Lung (tissue), 12 donors: Measurements from ENCODE around the gene RESF1. TPM values are rescaled to one million over a fixed set of nuclear protein-coding genes. Genes with fewer than 3 reads are reported as not detected.
A peak's percentile ranks its signal among the peaks of the same experiment; 100 is the strongest.

Source experiments
- ATAC-seq: fragments of 200-7000 bp; cut with Tn5 transposase; one replicate; pipeline ENCODE4 v1.9.1; 2020; ENCODE audit warnings: moderate number of reproducible peaks; ENCODE audit not compliant: insufficient read depth, low FRiP score
- DNase-seq, 3 donors: peaks; one replicate each; pipeline ENCODE4 v3.0.0-alpha.2; 2013 to 2017
- H3K27ac ChIP-seq, 2 donors: one replicate each; pipeline ENCODE4 v1.5.1; 2013; ENCODE audit warnings: mild to moderate bottlenecking in 2 of 2, moderate library complexity in 2 of 2, control low read depth in 1 of 2, inconsistent platforms in 1 of 2, low read depth in 1 of 2, low read length in 1 of 2
- H3K27me3 ChIP-seq, 3 donors: one replicate each; pipeline ENCODE4 v1.5.1; 2013; ENCODE audit warnings: low read length in 2 of 3; ENCODE audit not compliant: control insufficient read depth in 3 of 3, insufficient read depth in 3 of 3
- H3K36me3 ChIP-seq, 4 donors: one replicate each; pipeline ENCODE4 v1.5.1; 2013; ENCODE audit warnings: low read length in 4 of 4, mild to moderate bottlenecking in 1 of 4, moderate library complexity in 1 of 4; ENCODE audit not compliant: control insufficient read depth in 4 of 4, insufficient read depth in 4 of 4
- H3K4me1 ChIP-seq, 5 donors: one replicate each; pipeline ENCODE4 v1.5.1; 2013; ENCODE audit warnings: low read length in 5 of 5, mild to moderate bottlenecking in 2 of 5, moderate library complexity in 1 of 5; ENCODE audit not compliant: control insufficient read depth in 5 of 5, insufficient read depth in 5 of 5
- H3K4me3 ChIP-seq: one replicate; pipeline ENCODE4 v1.5.1; 2013; ENCODE audit warnings: mild to moderate bottlenecking, control low read depth, moderate library complexity
- H3K9ac ChIP-seq, 2 donors: one replicate each; pipeline ENCODE4 v1.5.1; 2013; ENCODE audit warnings: low read length in 2 of 2, control low read depth in 1 of 2; ENCODE audit not compliant: insufficient read depth in 1 of 2
- H3K9me3 ChIP-seq, 4 donors: one replicate each; pipeline ENCODE4 v1.5.1; 2013; ENCODE audit warnings: low read length in 3 of 4, mild to moderate bottlenecking in 1 of 4, moderate library complexity in 1 of 4; ENCODE audit not compliant: control insufficient read depth in 4 of 4, insufficient read depth in 3 of 4
- WGBS, 2 donors: extraction: QIAGEN DNeasy Blood & Tissue Kit; methylation state at CpG; one replicate each; pipeline ENCODE4 v1.1.7; 2013; 5-methylcytosine and 5-hydroxymethylcytosine counted together
- polyA plus RNA-seq, 2 donors: library from polyadenylated mRNA; stranded (reverse); fragments of 200-250 nt; gene quantifications; one replicate each; pipeline ENCODE4 v1.2.1, GENCODE V29; 2013
- total RNA-seq, 2 donors: library from RNA; depleted of rRNA in 1 of 2; stranded (reverse); fragments of >200 nt in 1 of 2; gene quantifications; one replicate each; pipeline ENCODE4 v1.2.1, GENCODE V29; 2014 to 2021
- TF ChIP-seq, protein P1 (sequence below): IDR thresholded peaks from 2 replicates; pipeline ENCODE4 v1.5.1; 2012; ENCODE audit warnings: mild to moderate bottlenecking; ENCODE audit errors: control extremely low read depth, extremely low read depth
- donor health status: control.
- donor health status: control.
- donor health status: Bipolar disorder and iron deficiency.
- donor health status: healthy.
- donor health status: DM: yes; HTN: yes; CAD: no.

RESF1 gene
- total and polyA plus RNA-seq, 4 donors: 54.0 to 65.4 (median 57.9) TPM

DNA sequence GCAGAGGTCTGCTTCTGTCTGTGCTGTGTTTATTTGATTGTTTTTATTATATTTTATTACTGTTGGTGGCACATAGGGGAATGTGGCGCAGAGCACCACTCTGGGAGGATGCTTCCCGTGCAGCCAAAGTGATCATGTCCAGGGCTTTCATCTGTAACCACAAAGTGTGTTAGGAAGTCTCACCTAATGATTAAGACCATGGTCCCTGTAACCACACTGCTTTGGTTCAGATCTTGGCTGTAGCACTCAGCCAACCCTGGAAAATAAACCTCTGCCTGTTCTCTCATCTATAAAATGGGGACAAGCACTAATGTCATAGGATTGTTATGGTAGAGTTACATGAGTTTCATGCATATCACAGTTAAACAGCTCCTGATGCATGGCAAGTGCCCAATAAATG is 1.9 kb downstream of the RESF1 start:
- TF ChIP-seq, protein P1, sequence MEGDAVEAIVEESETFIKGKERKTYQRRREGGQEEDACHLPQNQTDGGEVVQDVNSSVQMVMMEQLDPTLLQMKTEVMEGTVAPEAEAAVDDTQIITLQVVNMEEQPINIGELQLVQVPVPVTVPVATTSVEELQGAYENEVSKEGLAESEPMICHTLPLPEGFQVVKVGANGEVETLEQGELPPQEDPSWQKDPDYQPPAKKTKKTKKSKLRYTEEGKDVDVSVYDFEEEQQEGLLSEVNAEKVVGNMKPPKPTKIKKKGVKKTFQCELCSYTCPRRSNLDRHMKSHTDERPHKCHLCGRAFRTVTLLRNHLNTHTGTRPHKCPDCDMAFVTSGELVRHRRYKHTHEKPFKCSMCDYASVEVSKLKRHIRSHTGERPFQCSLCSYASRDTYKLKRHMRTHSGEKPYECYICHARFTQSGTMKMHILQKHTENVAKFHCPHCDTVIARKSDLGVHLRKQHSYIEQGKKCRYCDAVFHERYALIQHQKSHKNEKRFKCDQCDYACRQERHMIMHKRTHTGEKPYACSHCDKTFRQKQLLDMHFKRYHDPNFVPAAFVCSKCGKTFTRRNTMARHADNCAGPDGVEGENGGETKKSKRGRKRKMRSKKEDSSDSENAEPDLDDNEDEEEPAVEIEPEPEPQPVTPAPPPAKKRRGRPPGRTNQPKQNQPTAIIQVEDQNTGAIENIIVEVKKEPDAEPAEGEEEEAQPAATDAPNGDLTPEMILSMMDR: no peak
- no peaks in the 10 kb centered on the region for H3K27me3 ChIP-seq
- no peaks in the 10 kb centered on the region for H3K9me3 ChIP-seq
- ATAC-seq: no peak
- peaks cover 3 to 17% (median 7%) of the 10 kb centered on the region in 4 donors for H3K36me3 ChIP-seq
- WGBS, 2 donors: 46 to 57% methylated on average over 2 of the region's 2 CpGs
- peak overlapping the region in 1 of 2 donors; percentile 23 for H3K9ac ChIP-seq
- peaks cover 0 to 25% (median 14%) of the 10 kb centered on the region in 5 donors for H3K4me1 ChIP-seq
- no peak for DNase-seq
- no peak overlapping the region for H3K27ac ChIP-seq
- peak overlapping the region; percentile 57 for H3K4me3 ChIP-seq

DNA sequence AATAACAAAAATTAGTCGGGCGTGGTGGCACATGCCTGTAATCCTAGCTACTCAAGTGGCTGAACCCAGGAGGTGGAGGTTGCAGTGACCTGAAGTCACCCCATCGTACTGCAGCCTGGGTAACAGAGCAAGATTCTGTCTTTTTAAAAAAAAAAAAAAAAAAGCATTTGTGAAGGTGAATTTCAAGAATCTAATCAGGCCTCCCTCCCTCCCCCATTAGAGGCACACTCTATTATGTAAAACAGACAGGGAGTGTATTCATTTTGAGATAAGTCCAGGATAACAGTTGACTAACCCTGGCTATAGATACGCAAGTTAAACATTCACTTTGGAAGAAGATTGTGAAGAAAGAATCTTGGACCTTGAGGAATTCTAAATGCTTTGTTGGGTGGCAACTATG is 2.9 kb downstream of the RESF1 start:
- Histone ChIP-seq H3K36me3 (peaks cover 6 to 17% (median 7%) of the 10 kb centered on the region in 4 donors), H3K9ac (no peak overlapping the region), H3K4me3 (no peak overlapping the region), H3K27me3 (no peaks in the 10 kb centered on the region), H3K4me1 (peaks cover 0 to 34% (median 14%) of the 10 kb centered on the region in 5 donors), H3K9me3 (no peaks in the 10 kb centered on the region), H3K27ac (no peak overlapping the region)
- no peak for DNase-seq
- no peak for ATAC-seq
- TF ChIP-seq, protein P1: no peak
- 74 to 89% methylated on average over 4 of the region's 4 CpGs for WGBS, 2 donors

DNA sequence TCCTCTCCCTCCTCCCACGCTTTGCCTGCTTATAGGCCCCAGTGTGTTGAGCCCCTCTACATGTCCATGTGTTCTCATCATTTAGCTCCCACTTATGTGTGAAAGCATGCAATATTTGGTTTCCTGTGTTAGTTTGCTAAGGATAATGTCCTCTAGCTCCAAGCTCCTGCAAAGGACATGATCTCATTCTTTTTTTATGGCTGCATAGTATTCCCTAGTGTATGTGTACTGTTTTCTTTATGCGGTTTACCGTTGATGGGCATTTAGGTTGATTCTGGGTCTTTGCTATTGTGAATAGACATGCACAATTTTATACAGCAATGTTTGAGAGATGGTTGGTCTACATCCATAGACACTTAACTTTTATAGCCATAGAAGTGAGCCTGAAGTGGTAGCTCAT is 5.1 kb downstream of the RESF1 start:
- no peak overlapping the region for H3K4me3 ChIP-seq
- peaks cover 0 to 39% (median 14%) of the 10 kb centered on the region in 5 donors for H3K4me1 ChIP-seq
- TF ChIP-seq, protein P1: no peak
- WGBS, 2 donors: 93 to 97% methylated on average over 3 of the region's 3 CpGs
- no peak overlapping the region for H3K9ac ChIP-seq
- ATAC-seq (no peak), DNase-seq (no peak)
- no peaks in the 10 kb centered on the region for H3K9me3 ChIP-seq
- H3K27me3 ChIP-seq: no peaks in the 10 kb centered on the region
- H3K27ac ChIP-seq: no peak overlapping the region
- H3K36me3 ChIP-seq: peaks cover 6 to 17% (median 9%) of the 10 kb centered on the region in 4 donors

DNA sequence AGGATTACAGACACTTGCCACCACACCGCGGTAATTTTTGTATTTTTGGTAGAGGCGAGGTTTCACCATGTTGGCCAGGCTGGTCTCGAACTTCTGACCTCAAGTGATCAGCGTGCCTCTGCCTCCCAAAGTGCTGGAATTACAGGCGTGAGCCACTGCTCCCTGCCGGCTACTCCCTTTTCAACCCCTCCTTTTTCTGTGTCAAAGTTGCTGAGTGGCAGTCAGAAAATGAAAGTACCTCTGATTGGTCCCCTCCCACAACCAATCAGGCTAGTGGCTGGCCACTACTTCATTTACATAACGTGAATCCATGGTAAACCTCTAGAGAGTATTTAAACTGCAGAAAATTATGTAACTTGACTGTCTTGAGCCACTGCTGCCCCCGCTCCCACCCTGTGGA is 5.9 kb downstream of the RESF1 start:
- TF ChIP-seq, protein P1: no peak
- H3K9me3 ChIP-seq: peaks cover 0 to 2% (median 0%) of the 10 kb centered on the region in 4 donors
- ATAC-seq (no peak), DNase-seq (no peak)
- H3K27ac ChIP-seq: no peak overlapping the region
- H3K9ac ChIP-seq: no peak overlapping the region
- H3K27me3 ChIP-seq: no peaks in the 10 kb centered on the region
- H3K36me3 ChIP-seq: peaks cover 6 to 17% (median 11%) of the 10 kb centered on the region in 4 donors
- no peak overlapping the region for H3K4me3 ChIP-seq
- peaks cover 0 to 39% (median 12%) of the 10 kb centered on the region in 5 donors for H3K4me1 ChIP-seq
- 94 to 99% methylated on average over 9 of the region's 9 CpGs for WGBS, 2 donors
